BE2C (cell line): ENCODE measurements around the gene SEPTIN8.
A peak's percentile ranks its signal among the peaks of the same experiment; 100 is the strongest.

Experiments used
- DNase-seq: peaks from one replicate; pipeline ENCODE4 v3.0.0-alpha.2; 2020
- H3K27me3 ChIP-seq: fragments of 250-450 bp; sonication (Bioruptor Pico); 2 replicates; pipeline ENCODE4 v1.5.1; 2020; ENCODE audit warnings: mild to moderate bottlenecking
- H3K36me3 ChIP-seq: fragments of 250-450 bp; sonication (Bioruptor Pico); 2 replicates; pipeline ENCODE4 v1.5.1; 2020; ENCODE audit warnings: mild to moderate bottlenecking
- H3K4me1 ChIP-seq: fragments of 250-450 bp; sonication (Bioruptor Pico); 2 replicates; pipeline ENCODE4 v1.5.1; 2020
- H3K4me3 ChIP-seq: 2 replicates; pipeline ENCODE4 v1.5.1; 2011; ENCODE audit warnings: low read depth, low read length
- H3K9me3 ChIP-seq: fragments of 250-450 bp; sonication (Bioruptor Pico); 2 replicates; pipeline ENCODE4 v1.5.1; 2020
- CTCF ChIP-seq: IDR thresholded peaks from 2 replicates; pipeline ENCODE4 v1.5.1; 2012; ENCODE audit warnings: mild to moderate bottlenecking, low read depth, low read length

The SEPTIN8 gene

DNA sequence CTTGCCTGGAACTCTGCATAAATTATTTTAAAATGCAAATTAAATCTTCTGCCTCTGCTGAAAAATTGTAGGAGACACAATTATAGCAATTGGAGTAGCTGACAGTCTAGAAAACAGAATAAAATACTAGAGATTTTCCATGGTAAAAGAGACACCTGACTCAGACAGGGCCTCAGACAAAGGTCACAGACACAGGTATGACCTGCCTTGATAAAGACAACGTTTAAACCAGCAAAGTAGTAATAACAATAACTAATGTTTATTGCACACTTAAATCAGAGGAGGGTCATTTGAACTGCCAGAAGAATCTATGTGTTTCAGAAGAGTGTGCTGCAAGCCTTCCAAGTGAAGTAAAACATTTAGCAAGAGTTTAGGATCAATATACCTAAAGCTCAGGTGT, 40.0 kb upstream of the SEPTIN8 start:
- peaks cover 3% of the 10 kb centered on the region; the same call in 1 of the 2 replicates for H3K9me3 ChIP-seq
- DNase-seq = no peak
- no peak for TF ChIP-seq CTCF
- no peaks in the 10 kb centered on the region for H3K36me3 ChIP-seq
- H3K4me1 ChIP-seq = no peaks in the 10 kb centered on the region
- no peaks in the 10 kb centered on the region for H3K27me3 ChIP-seq
- H3K4me3 ChIP-seq = no peak overlapping the region

- Histone ChIP-seq H3K4me1 (no peaks in the 10 kb centered on the region), H3K9me3 (peaks cover 3% of the 10 kb centered on the region; the same call in 1 of the 2 replicates), H3K36me3 (no peaks in the 10 kb centered on the region), H3K27me3 (no peaks in the 10 kb centered on the region), H3K4me3 (no peak overlapping the region)
- no peak for TF ChIP-seq CTCF
- no peak for DNase-seq
These were observed 39.5 kb upstream of the SEPTIN8 start for GRCh38 chr5:132816554-132816953.

- no peaks in the 10 kb centered on the region for H3K27me3 ChIP-seq
These were observed 39.0 kb upstream of the SEPTIN8 start for GRCh38 chr5:132816083-132816482.

DNA sequence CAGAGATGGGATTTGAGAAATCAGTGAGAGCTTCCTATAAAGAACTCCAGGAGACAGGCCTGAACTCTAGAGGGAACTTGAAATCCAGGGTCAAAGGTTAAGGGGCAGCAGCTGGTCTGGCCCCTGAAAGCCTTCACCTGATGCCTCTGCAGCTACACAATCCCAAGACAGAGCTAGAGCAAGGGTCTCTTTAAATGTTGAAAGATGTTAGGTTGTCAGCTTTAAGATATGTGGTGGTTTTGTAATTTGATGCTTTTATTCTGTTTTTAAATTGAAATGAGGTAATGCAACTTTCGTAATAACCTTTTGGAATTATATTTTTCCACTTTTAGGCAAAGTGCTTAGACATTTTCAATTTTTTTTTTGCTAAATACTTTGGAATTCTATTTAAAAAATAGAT, 38.4 kb upstream of the SEPTIN8 start:
- no peak for TF ChIP-seq CTCF
- no peak for DNase-seq
- Histone ChIP-seq H3K36me3 (no peaks in the 10 kb centered on the region), H3K4me1 (no peaks in the 10 kb centered on the region), H3K27me3 (no peaks in the 10 kb centered on the region), H3K9me3 (peaks cover 3% of the 10 kb centered on the region; the same call in 1 of the 2 replicates), H3K4me3 (no peak overlapping the region)

More at GRCh38 chr5:132816083-132816482, 39.0 kb upstream of the SEPTIN8 start:
- peaks cover 3% of the 10 kb centered on the region; the same call in 1 of the 2 replicates for H3K9me3 ChIP-seq
- no peak for TF ChIP-seq CTCF
- H3K4me3 ChIP-seq = no peak overlapping the region
- H3K4me1 ChIP-seq = no peaks in the 10 kb centered on the region
- DNase-seq = no peak
- H3K36me3 ChIP-seq = no peaks in the 10 kb centered on the region

GRCh38 chr5:132814503-132815294, 37.7 kb upstream of the SEPTIN8 start:
- H3K36me3 ChIP-seq = no peaks in the 10 kb centered on the region
- H3K27me3 ChIP-seq = no peaks in the 10 kb centered on the region
- H3K9me3 ChIP-seq = peaks cover 3% of the 10 kb centered on the region; the same call in 1 of the 2 replicates
- H3K4me3 ChIP-seq = no peak overlapping the region
- DNase-seq = no peak
- no peaks in the 10 kb centered on the region for H3K4me1 ChIP-seq
- no peak for TF ChIP-seq CTCF

- TF ChIP-seq CTCF = no peak
- no peaks in the 10 kb centered on the region for H3K27me3 ChIP-seq
- peak; percentile 57 for DNase-seq
- peaks cover 4% of the 10 kb centered on the region for H3K4me1 ChIP-seq
- H3K36me3 ChIP-seq = no peaks in the 10 kb centered on the region
- H3K9me3 ChIP-seq = peaks cover 3% of the 10 kb centered on the region; the same call in 1 of the 2 replicates
- H3K4me3 ChIP-seq = peak overlapping the region; percentile 58
These were observed 36.8 kb upstream of the SEPTIN8 start for GRCh38 chr5:132813599-132814502.
